ENCODE results near the gene KRTAP10-11.

GRCh38 chr21:44617071-44617501, 29.1 kb upstream of the KRTAP10-11 start:
- TF ChIP-seq CTCF (IDR thresholded peaks at IDR 0.05) (no peak), EZH2 (IDR thresholded peaks at IDR 0.05; ENCODE audit: borderline replicate concordance, insufficient read depth, low read depth, low read length, poor library complexity, severe bottlenecking) (no peak)

Measured in B cell (primary cell).